Islet of Langerhans (tissue), 1 donor: ENCODE measurements around the gene CASKIN1.
"Not testable (repeated sequence)": the region's sequence is repeated elsewhere in the genome, so short reads cannot be mapped to it uniquely, and the experiment has no call there.

ENCODE experiments used
- FAIRE-seq: peaks from one replicate; lab custom pipeline; 2011; peaks lifted over from hg19 to GRCh38; lab: Jason Lieb, UNC

CASKIN1 gene

DNA sequence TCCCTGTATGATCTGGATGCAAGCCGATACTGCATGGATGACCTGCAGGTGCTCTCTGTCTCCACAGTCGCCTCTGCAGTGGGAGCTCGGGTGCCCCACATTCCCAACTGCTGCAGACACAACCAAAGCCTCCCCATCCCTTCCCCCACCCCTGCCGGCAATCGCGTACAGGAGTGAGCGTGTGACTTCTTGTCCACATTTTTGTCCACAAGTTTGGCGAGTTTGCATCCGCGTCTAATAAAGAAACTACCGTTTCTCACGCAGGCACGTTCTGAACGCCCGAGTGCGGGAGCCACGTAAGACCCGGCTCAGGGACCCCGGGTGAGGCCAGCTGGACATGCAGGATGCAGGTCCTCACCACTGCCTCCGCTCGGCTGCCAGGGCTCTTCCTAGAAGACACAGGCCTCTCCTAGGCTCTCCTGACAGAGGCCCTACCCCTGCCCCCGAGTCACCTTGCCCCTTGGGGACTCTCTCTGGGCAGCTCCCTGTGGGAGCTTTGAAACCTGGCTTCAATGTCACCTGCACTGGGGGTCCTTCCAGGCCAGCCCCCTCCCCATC, 66.4 kb downstream of the CASKIN1 start:
- not testable (repeated sequence) for FAIRE-seq

- not testable (repeated sequence) for FAIRE-seq
Measured at GRCh38 chr16:2129251-2129650, 67.2 kb downstream of the CASKIN1 start.

DNA sequence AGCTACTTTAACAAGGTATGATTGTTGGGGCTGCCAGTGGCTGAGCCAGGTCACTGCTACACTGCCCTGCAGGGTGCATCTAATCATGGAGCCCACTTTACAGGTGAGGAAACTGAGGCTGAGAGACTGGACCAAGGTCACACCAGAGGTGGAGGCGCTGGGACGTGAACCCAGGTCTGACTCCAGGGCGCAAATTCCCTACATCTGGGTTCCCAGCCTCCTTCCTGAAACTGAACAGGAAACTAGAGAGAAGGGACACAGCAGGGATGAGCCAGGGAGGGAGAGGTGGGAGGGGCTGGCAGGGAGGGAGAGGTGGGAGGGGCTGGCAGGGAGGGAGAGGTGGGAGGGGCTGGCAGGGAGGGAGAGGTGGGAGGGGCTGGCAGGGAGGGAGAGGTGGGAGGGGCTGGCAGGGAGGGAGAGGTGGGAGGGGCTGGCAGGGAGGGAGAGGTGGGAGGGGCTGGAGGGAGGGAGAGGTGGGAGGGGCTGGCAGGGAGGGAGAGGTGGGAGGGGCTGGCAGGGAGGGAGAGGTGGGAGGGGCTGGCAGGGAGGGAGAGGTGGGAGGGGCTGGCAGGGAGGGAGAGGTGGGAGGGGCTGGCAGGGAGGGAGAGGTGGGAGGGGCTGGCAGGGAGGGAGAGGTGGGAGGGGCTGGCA, 68.7 kb downstream of the CASKIN1 start:
- FAIRE-seq, result not testable (repeated sequence)
